ENCODE results near the gene INTS7.

INTS7 gene

GRCh38 chr1:211901945-211902344, 133.4 kb downstream of the INTS7 start:
- DNase-seq = no peak

GRCh38 chr1:211900441-211900840, 134.9 kb downstream of the INTS7 start:
- no peak for DNase-seq

GRCh38 chr1:211896958-211897357, 138.4 kb downstream of the INTS7 start:
- DNase-seq = no peak

GRCh38 chr1:211895126-211895759, 140.1 kb downstream of the INTS7 start:
- no peak for DNase-seq

GRCh38 chr1:211894312-211894711, 141.0 kb downstream of the INTS7 start:
- no peak for DNase-seq

- no peak for DNase-seq
Observed at GRCh38 chr1:211893260-211893659, 142.1 kb downstream of the INTS7 start.

- DNase-seq = no peak
Observed at GRCh38 chr1:211892577-211892976, 142.8 kb downstream of the INTS7 start.

- DNase-seq = no peak
Observed at GRCh38 chr1:211891708-211892107, 143.6 kb downstream of the INTS7 start.
